NCI-H2081 (cell line): ENCODE data around the gene ATP10D.

Source experiments
- DNase-seq, 2 experiments: peaks; one replicate each; lab custom pipeline; 2025; lab: John Stamatoyannopoulos, UW

ATP10D gene

GRCh38 chr4:47590325-47590724 lies 105.2 kb downstream of the ATP10D start:
- DNase-seq: no peak

DNA sequence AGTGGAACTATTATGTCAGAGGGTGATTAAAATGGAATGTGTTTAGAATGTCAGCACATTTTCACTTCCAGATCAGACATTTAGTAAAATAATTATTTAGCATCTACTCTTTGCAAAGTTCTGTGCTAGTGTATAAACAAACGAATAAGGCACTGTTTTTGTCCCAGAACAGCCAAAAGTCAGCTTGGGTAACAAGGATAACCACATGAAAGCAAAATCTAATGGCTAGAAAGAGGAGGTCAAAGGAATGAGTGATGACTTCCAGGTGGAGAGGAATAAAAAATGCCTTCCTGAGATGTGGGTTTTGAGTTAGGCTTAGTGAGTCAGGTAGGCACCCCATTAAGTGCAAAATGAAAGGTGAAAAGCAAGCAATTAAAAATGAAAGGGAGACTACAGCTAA lies 112.6 kb downstream of the ATP10D start:
- no peak for DNase-seq

GRCh38 chr4:47598320-47598719 lies 113.2 kb downstream of the ATP10D start:
- no peak for DNase-seq

GRCh38 chr4:47598896-47599295 lies 113.8 kb downstream of the ATP10D start:
- DNase-seq: no peak

GRCh38 chr4:47606482-47606881 lies 121.4 kb downstream of the ATP10D start:
- DNase-seq: no peak

- DNase-seq: no peak
Observed at GRCh38 chr4:47612116-47613023, 127.3 kb downstream of the ATP10D start.

GRCh38 chr4:47615385-47615784 lies 130.3 kb downstream of the ATP10D start:
- no peak for DNase-seq

DNA sequence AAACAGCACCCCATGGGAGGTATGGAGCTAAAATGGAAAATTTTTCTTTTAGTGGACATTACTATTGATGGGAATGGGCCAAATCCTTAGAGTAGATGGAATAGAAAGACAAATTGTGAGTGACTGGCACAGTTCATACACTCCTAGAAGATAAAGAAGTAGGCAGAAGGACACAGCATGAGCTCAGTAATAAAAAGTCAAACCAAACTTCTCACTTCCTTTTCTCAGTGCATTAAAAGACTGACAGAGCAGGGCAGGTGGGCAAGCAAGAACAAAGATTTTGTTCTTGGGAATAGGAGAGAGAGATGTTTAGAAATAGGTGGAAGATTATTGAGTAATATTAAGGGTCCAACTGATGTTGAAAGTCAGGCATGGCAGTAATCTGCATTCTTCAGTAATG lies 132.5 kb downstream of the ATP10D start:
- no peak for DNase-seq

DNA sequence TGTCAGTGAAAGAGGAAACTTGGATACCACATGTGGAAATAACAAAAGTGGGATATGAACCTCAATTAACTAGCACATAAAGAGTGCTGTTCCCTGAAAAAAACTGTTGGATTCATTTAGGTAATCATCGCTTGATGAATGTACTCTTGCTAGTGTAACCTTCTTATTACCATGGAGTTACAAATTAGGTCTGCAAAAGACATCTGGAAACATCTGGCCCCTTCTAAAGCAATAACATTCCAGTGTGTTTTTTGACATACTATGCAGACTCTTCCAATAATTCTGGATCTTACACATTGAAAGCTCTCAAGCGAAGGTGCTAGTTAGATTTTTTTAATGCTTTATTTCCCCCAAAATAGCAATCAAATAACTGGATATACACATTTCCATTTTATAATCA lies 134.6 kb downstream of the ATP10D start:
- DNase-seq: no peak

- no peak for DNase-seq
Observed at GRCh38 chr4:47621181-47621580, 136.1 kb downstream of the ATP10D start.

DNA sequence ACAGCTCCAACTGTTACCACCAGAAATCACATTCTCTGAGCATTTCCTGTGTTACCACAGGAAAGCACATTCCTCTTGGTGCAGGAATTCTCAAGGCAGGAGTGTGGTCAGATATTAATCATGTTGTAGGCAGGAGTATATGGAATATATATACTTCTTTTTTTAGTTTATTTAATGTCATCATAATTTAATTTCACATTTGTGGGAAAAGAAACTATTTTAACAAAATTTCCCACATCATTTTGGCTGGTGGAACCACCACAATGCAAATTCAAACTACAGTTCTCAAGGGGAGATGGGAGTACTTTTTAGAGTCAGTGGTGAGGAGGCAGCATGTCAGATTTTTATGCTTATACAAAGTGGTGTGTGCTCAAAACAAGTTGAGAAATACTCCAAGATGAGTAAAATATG lies 139.0 kb downstream of the ATP10D start:
- no peak for DNase-seq

GRCh38 chr4:47631161-47631560 lies 146.1 kb downstream of the ATP10D start:
- DNase-seq: no peak

GRCh38 chr4:47639531-47639930 lies 154.5 kb downstream of the ATP10D start:
- DNase-seq: no peak

DNA sequence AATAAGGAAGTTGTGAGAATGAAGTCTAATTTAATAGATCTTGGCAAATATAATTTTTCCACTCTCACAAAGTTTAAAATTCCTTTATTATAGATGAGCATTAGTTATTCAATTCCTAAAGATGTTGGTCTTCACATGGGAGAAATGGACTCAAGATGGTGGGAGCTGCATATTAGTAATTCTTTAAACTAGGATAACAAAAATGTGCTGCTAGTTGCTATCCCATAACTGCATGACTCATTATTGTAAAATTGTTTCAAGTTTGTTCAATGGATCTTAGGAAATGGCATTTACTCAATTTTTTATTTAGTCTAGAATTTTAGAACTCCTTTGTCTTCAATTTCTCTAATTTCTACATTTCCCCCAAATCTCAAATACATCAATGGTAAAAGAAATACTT lies 155.8 kb downstream of the ATP10D start:
- DNase-seq: no peak

- no peak for DNase-seq
Observed at GRCh38 chr4:47641755-47642154, 156.7 kb downstream of the ATP10D start.

GRCh38 chr4:47642191-47642830 lies 157.2 kb downstream of the ATP10D start:
- no peak for DNase-seq
